Neural progenitor cell (in vitro differentiated cells): ENCODE data around the gene CLDN7.

Source experiments
- CTCF ChIP-seq: fragments of 200-600 bp; sonication (generic); IDR thresholded peaks from 2 replicates; pipeline ENCODE4 v1.5.1; 2017; ENCODE audit warnings: antibody characterized with exemption, mild to moderate bottlenecking
- EZH2phosphoT487 ChIP-seq: fragments of 200-600 bp; sonication (generic); IDR thresholded peaks from 2 replicates; pipeline ENCODE4 v1.6.1; 2017; ENCODE audit warnings: antibody characterized with exemption

GRCh38 chr17:7236808-7237207 is 25.5 kb downstream of the CLDN7 start:
- TF ChIP-seq CTCF (no peak), EZH2phosphoT487 (no peak)
